Activated naive CD4-positive, alpha-beta T cell treated with Interleukin-2 at 50 U/mL for 16 hours (primary cell): Measurements from ENCODE around the gene KDM2B.

Experiments used
- DNase-seq: peaks from one replicate; pipeline ENCODE4 v3.0.0-alpha.2; 2020

KDM2B gene

DNA sequence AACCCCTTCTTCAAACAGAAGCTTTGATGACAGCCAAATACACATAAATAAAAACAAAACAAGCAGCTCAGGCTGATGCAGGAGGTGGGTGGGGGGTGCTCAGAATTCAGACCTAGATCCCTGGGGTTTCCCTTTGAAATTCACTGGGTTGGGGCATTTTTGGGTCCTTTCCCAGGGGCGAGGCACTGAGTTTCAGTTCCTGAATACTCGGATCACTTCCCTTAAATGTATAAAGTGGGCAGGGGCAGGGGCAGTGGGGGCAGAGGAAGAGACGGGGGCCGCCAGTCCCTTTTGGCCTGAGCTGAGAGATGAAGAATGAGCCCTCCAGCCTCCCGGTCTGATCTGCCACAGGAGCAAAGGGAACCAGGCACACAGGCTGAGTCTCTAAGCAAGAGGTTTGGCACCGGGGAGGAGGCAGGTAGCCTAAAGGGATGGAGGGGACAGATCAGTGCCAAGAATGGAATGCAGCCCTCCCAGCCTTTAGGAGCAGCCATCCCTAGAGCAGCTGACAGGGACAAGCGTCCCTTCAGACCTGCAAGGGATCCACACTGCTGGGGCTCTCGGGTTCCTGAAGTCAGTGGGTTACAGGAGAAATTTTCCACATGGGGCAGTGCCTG lies 20.3 kb downstream of the KDM2B start:
- DNase-seq, result no peak

DNA sequence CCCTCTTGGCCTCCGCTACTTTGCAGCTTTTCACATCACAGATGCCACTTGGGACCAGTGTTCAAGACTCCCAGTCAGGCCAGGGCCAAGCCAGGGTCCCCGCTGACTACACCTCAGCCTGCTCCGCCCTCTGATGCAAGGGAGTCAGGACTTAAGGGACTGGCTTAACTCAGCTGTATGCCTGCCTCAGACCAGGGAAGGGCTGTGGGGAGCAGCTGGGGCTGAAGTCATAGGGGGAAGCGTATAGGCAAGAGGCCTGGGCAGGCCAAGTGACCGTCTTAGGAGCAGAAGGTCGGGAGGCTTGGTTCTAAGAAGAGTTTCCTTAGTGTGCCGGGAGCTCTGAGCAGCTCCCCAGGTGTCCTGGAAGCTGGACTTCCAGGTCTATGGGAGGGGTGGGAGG lies 21.9 kb downstream of the KDM2B start:
- DNase-seq, result no peak

DNA sequence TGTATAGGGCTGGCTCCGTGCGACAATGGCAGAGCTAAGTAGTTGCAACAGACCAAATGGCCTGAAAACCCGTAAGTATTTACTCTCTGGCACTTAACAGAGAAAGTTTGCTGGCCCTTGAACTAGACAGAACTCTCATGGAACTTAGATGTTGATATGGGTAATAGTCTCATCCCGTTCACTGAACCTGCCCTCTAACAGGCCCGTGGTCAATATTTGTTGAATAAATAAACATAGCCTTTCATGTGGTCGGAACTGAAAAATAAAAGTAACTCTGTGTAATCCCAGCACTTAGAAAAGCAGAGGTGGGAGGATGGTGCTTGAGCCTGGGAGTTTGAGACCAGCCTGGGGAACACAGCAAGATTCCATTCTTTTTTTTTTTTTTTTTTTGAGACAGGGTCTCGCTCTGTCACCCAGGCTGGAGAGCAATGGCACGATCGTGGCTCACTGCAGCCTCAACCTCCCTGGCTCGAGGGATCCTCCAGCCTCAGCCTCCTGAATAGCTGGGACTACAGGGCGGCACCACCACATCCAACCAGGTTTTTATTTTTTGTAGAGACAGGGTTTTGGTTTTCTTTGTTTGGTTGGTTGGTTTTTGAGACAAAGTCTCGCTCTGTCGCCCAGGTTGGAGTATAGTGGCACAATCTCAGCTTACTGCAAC lies 29.7 kb downstream of the KDM2B start:
- no peak for DNase-seq

DNA sequence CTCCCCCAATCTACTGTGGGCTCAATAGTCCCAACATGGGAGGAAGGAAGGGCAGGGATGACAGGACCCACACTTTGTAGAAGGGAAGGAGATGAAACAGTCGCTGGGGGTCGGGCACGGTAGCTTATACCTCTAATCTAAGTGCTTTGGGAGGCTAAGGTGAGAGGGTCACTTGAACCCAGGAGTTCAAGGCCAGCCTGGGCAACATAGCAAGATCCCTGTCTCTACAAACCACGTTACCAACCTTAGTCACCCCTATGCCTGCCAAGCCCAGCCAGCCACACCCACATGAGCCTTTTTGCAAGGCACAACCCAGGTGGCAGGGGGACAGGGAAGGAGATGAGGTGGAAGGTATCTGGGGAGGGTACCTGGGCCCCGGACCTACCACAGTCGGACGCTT lies 31.7 kb downstream of the KDM2B start:
- DNase-seq, result no peak

DNA sequence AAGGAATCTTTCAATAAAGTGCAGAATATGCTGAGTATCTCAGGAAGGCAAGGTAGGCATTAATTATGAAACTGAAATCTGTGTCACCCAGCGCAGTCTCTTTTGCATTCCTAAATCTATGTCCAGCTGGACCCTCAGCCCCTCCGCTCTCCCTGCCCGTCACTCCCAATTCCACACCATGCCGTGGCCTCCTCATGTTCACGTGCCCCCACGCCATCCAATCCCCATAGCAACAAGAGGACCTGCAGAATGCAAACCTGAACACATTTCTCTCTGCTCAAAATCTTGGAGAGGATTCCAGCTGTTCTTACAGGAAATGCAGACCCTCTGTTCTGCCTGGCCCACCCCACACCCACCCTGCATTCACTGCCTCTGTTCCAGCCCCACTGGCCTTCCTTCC lies 35.3 kb downstream of the KDM2B start:
- no peak for DNase-seq

DNA sequence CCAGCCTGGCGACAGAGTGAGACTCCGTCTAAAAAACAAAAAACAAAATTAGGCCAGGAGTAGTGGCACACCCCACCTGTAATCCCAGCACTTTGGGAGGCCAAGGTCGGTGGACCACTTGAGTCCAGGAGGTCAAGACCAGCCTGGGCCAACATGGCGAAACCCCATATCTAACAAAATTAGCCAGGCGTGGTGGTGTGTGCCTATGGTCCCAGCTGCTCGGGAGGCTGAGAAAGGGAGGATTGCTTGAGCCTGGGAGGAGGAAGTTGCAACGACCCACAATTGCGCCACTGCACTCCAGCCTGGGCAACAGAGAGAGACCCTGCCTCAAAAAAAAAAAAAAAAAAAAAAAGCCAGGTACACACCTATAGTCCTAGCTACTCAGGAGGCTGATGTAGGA lies 37.0 kb downstream of the KDM2B start:
- DNase-seq, result no peak

DNA sequence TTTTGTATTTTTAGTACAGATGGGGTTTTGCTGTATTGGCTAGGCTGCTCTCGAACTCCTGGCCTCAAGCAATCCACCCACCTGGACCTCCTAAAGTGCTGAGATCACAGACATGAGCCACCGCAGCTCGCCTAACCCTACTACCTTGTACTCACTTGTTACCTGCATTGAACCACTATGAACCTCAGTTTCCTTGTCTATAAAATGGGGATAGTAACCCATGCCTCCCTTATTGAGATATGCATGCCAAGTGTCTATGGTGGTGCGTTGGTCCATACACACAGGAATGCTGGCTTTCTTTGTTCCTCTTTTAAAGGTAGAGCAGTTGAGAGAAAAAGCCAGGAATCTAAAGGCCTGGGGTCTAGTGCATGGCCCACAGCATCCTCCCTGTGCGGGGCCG lies 40.9 kb downstream of the KDM2B start:
- no peak for DNase-seq

DNA sequence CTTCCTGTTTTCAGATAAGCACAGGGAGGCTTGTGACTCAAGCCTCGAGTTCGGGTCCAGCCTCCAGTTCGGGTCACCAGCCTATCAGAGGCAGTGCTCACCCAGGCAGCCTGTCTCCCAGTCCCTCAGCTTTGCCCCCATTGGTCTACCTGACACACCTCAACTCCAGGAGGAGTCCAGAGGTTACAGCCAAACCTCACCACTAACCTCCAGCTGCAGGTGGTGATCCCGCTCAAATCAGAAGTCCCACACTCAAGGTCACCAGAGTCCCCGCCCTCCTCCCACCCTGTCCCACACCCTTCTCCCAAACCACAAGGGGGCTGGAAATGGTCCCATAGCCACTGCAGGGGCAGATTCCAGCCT lies 42.1 kb downstream of the KDM2B start:
- no peak for DNase-seq

DNA sequence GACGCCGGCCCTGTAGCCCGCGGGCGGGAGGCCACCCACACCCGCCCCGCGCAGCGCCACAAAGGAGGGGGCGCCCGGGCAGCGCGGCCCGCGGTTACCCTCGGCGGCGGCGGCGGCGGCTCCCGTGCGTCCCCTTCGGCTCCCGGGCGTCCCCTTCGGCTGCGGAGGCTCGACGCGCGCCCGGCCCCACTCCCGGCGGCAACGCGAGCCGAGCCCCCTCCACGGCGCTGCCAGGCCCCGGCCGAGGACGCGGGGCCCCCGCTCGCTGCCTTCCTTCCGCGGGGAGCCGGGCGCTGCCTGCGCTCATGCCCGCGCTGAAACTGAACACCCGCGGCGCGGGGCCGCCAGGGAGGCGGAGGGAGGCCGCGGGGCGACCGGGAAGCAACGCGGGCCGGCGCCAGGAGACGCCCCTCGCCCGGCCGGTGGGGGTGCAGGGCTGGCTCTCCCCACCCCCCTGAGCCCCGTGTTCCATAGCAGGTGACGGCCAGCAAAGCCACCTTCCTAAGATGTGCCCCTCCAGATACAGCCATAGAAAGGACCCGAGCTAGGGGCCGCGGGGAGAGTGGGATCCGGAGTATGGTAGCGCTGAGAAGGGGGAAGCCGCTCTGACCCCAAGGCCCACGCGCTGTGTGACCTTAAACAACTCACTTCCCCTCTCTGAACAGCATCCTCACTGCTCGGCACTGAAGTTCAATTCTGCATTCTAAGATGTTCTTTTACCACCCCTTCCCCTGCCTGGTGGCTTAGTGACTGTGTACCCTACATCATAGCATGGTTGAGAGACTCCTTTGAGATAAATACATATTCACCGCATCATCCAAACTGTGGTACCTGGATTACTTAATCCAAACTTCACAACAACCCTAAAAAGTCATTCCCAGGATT lies 42.8 kb downstream of the KDM2B start:
- DNase-seq, result peak; percentile 35

DNA sequence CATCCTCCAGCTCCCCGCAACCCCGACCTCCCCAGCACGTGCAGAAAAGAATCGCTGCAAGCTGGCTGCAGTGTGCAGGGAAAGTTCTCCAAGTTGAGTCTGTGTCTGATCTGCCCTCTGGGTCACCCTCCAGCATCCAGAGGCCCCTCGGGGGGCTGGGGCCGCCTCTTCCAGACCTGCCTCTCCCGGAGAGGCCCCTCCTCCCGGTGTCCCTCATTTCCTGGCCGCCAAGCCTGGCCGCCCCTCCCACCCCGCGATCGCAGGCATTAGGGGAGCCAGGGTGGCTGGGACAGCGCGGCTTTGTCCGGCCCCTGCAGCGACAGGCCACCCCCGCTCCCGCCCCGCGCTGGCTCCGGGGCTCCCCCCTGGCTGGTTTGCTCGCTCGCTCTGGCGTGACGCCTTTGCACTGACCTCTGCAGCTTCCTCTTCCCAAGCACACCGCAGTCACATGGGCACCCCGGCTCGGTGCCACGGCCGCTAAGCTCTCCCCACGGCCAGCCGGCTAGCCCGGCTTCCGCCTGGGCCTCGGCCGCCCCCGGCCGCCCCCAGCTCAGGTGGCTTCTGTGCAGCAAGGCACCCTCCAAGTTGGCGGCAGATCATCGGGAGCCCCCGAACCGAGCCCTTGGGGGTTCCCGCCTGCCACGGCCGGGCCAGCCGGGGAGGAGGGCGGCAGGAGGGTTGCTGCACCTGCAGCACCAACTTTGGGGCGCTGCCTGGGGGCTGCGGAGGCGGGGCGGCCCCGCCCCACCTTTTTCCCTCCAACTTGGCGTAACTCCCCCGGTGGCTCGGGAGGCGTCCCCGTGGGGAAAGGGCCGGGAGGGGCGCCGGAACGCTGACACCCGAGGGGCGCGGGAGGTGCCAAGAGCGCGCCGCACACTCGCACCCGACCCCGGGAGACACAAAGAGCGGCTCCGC lies 43.7 kb downstream of the KDM2B start:
- DNase-seq, result peak; percentile 47

DNA sequence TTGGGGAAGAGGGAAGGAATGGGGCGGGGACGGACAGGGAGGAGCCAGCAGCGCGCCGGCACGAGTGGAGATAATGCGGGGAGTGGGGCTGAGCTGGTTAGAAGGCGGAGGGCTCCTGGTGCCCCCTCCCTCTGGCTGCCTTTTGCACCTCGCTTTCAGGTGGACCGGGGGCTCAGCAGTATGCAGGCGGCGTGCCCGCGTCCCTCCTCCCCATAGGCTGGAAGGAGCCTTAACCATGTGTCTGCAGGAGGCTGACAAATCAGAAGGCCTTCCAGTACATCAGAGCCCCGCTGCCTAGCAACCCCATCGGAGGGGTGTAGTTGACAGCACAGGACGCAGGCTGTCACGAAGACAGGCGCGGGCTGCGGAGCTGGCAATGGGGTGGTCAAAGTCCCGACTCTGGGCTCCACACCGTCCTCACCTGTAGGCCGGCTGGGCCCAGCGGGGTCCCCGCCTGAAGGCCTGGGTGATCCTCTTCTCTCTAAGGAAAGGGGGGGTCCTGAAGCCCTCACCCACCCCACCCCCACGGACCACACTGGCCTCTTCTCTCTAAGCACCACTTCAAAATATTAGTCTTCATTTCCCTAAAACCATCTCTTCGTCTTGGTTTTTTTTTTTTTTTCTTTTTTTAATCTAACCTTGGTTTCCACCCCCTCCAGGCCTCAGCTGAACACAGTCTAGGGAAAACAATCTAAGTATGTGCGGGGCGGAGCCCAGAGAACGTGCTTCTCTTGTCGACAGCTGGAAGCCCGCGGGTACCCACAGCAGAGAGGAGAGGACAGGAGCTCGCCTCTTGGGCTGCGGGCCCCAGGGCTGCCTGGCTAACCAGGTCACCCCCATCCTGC lies 44.5 kb downstream of the KDM2B start:
- DNase-seq, result peak; percentile 50

DNA sequence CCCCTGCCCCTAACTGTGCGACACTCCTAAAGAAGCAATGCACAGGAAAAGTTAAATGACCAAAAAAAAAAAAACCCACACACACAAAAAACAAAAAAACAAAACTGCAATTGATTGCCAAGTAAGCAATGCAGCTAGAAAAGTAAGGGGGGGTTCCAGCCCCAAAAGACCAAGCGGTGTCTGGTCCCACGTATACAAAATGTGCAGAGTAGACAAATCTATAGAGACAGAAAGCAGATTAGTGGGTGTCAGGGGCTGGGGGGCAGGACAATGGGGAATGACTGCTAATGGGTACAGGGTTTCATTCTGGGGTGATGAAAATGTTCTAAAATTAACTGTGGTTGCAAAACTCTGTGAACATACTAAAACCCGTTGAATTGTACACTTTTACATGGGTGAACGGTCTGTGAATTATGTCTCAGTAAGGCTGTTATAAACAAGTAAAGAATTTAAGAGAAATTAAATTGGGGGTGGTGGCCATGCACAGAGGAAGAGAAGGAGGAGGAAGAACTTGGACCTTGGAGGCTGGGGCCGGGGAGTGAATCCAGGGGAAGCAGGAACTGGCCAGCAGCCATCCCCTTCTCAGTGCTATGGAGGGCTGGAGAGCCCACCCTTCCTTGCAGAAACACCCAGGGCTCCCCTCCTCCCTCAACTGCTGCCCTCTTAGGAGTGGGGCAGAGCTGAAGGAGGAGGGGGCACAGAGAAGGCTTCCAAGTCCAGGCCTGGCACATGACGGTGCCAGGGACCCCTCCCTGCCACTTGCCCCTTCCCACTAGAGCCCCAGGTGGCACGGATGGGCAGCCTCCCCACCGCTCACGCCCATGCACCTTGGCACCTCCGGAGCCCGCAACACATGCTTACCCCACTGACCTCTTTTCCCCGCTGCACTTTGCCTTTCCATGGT lies 45.4 kb downstream of the KDM2B start:
- no peak for DNase-seq

DNA sequence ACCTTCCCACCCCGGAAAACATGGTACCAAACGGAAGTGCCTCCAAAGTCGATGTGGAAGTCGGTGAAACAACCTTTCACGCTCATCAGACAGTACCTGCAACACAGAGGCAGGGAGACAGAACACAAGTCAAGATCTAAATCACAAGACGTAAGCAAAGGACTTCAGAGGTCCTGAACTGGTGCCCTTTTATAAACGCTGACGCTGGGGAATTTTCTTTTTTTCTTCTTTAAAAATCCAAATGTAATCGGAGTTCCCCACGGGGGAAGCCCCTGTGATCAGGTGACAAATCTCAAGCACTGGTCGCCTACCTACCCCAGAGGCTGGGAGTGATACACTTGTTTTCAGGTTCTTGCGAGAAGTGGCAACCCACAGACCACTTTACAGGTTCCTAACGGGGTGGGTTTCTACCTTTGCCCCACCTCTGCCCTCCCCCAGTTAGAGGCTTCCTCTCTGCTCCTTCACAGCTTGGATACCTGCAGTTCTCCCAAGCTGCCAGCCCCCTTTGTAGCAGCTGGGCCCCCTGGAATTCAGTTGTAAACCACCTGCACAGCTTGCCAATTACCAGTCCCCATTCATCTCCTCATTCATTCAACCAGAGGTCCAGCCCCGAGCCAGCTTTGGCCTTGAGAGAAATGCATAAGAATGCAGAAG lies 46.2 kb downstream of the KDM2B start:
- peak; percentile 75 for DNase-seq

DNA sequence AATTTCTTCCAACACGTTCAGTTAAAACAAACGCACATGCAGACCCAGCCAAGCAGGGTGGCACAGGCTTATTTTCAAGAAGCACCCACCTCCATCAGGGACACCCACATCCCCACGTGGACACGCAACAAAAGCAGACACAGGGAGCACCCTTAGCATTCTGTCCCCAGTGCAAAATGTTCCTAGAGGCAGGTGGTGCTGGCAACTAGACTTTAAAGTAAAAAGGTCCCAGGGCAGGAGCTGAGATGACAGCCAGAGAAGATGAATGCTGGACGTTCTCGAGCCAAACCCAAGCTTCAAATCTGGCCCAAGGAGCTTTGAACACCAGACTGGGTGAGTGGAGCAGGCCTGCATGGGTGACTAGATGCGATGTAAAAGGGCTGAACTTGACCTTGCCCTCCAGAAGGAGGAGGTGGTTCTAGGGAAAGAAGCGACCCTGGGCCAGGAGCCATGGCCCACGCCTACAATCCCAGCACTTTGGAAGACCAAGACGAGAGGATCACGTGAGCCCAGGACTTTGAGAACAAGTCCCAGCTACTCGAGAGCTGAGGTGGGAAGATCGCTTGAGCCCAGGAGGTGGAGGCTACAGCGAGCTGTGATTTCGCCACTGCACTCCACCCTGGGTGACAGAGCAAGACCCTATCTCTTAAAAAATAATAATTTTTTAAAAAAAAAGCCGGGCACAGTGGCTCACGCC lies 47.3 kb downstream of the KDM2B start:
- DNase-seq, result no peak

DNA sequence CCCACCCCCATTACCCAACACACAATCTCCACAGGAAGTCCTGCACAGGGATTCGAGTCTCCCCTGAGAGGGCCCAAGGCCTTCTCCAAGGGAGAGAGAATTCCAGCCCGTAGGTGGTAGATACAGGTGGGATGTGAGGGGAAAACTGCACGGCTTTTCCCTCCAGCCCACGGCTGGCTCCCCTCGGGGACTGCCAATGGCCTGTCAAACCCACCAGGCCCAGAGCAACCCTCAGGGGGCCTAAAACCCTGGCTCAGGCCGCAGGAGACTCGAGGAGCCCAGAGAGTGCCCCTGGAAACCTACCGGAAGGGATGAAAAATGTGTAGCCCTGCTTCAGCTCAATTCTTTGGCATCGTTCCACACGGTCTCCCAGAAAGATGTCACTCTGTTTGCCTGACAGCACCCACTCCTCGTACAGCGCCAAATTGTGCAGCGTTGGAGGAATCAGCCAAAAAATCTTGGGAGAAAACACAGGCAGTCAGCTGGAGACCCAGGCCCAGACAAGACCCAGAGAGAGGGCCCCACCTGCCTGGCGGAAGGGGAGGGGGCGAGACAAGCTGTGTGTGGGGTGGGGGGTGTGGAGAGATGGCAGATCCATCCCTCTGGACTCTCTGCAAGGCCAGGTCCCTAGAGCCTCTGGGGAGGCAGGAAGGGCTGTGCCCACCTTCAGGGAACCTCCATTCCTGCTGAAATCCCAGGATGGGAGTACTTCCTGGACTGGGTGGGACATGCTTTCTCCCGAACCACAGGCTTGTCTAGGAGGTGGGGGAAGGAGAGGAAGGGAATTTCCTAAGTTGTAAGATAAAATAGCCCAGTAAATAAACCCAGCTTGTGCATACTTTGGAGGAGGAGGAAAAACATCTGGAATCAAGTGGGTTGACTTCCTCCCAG lies 48.1 kb downstream of the KDM2B start:
- DNase-seq, result no peak

DNA sequence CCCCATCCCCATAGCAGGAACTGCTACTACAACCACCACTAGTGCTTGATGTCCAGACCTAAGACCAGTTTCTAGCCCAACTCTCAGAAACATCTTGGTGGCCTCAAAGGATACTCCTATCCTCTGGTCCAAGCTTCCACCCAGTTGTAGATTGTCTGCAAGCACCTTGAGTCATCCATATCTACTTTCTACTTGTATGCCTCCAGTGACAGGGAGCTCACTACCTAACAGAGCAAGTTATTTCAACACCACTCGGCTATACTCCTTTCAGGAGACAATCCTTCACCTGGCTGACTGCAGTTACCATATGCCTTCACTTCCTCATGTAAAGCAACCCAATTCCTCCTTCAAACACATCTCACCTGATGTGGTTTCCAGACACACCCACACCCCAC lies 49.5 kb downstream of the KDM2B start:
- no peak for DNase-seq

DNA sequence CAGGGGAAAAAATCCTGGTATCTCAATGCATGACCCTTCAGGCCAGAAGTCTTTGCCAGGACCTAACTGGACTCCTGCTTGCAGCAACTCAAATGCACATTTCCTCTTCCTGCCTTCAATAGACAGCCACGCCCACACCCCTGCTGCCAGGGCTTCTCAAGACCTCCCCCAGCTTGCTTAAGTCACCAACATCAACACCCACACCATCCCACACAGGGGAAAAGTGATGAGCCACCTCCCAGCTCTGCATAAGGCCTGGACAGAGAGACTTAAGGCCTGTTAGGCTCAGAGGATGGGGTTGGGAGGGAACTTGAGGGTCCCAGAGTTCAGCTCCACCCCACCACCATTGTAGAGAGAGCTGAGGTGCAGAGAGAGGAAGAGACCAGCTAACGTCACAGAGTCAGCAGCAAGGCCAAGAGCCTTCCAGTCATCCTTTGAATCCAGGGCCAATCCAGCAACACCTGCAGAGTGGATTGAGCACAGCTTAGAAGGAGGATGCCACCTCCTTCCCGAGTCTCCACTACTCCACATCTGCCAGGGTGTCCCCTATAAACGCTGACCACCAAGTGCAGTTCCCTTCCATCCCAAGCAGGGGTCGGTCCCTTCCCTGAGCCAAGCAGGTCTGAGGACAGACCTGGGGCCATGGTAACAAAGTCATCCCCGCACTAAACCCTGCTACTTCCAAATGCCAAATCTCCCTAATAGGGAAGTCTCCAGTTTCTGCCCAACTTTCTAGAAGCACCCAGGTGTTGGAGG lies 50.0 kb downstream of the KDM2B start:
- DNase-seq, result peak; percentile 73

DNA sequence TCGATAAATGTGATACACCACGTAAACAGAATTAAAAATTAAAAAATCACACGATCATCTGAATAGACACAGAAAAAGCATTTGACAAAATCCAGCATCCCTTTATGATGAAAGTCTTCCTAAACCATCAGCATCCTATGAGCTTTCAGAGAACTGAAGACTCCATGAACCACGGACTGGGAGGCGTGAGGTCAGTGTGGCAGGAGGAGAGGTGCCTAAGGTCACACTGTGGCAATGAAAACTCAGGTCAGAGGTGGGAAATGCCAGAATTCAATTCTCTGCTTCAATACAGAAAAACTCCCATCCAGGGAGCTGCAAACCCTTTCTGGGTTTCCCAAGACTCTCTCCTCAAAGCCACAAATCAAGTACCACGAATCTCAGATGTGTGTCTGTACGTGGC lies 51.6 kb downstream of the KDM2B start:
- DNase-seq, result no peak
